Renal cortex interstitium (tissue), 15 donors: Measurements from ENCODE around the gene CARF. TPM values are rescaled to one million over a fixed set of nuclear protein-coding genes. Genes with fewer than 3 reads are reported as not detected.
"Not testable (repeated sequence)": the region's sequence is repeated elsewhere in the genome, so short reads cannot be mapped to it uniquely, and the experiment has no call there.

ENCODE experiments used
- DNase-seq, 11 donors: peaks; one replicate each; pipeline ENCODE4 v3.0.0-alpha.2; 2013; ENCODE audit warnings: low read depth in 9 of 11, low spot score in 4 of 11; ENCODE audit errors: extremely low read depth in 1 of 11
- long read RNA-seq, 16 experiments: transcript quantifications; one replicate each; lab custom pipeline, GENCODE V29; 2026
- polyA plus RNA-seq, 3 donors: library from polyadenylated mRNA; unstranded; fragments of 120-200 nt; gene quantifications; one replicate each; pipeline ENCODE4 v1.2.1, GENCODE V29; 2013; ENCODE audit not compliant: insufficient read length in 3 of 3

CARF gene, protein sequence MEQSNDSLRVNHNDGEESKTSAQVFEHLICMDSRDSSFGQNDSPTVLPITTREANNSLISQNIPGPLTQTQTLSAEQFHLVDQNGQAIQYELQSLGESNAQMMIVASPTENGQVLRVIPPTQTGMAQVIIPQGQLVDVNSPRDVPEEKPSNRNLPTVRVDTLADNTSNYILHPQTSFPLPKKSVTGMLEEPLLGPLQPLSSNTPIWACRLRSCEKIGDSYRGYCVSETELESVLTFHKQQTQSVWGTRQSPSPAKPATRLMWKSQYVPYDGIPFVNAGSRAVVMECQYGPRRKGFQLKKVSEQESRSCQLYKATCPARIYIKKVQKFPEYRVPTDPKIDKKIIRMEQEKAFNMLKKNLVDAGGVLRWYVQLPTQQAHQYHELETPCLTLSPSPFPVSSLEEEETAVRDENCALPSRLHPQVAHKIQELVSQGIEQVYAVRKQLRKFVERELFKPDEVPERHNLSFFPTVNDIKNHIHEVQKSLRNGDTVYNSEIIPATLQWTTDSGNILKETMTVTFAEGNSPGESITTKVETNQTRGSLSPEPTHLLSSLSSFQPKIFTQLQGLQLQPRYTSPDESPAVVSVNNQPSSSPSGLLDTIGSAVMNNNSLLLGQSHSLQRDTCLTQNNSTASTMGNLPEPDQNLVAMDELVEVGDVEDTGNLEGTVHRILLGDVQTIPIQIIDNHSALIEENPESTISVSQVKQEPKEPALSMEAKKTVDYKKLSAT
- 10 to 100 TPM; 11.5 to 19.9 (median 15.8) TPM for polyA plus RNA-seq
- long read RNA-seq, donor 1: 0 reads
- long read RNA-seq, donor 2: 0 reads
- long read RNA-seq, donor 3: 0 reads
- long read RNA-seq, donor 4, partial matches to known transcripts: 0 of 2 reads
- long read RNA-seq, donor 4, other reads (novel, unspliced or antisense): 0 of 2 reads
- long read RNA-seq, donor 5: 0 reads
- long read RNA-seq, donor 6: 0 reads
- long read RNA-seq, donor 7: 0 reads
- long read RNA-seq, donor 8, partial matches to known transcripts: 13 of 15 reads
- long read RNA-seq, donor 8, other reads (novel, unspliced or antisense): 0 of 15 reads
- long read RNA-seq, donor 9: 0 reads
- long read RNA-seq, donor 10, full-length matches to known transcripts: 1 of 1 reads
- long read RNA-seq, donor 10, partial matches to known transcripts: 0 of 1 reads
- long read RNA-seq, donor 10, other reads (novel, unspliced or antisense): 0 of 1 reads
- long read RNA-seq, donor 11: 0 reads
- long read RNA-seq, donor 12, partial matches to known transcripts: 0 of 1 reads
- long read RNA-seq, donor 12, other reads (novel, unspliced or antisense): 0 of 1 reads
- long read RNA-seq, donor 13: 0 reads
- long read RNA-seq, donor 14: 0 reads
- long read RNA-seq, donor 15: 0 reads
- long read RNA-seq, donor 16, partial matches to known transcripts: 0 of 1 reads
- long read RNA-seq, donor 16, other reads (novel, unspliced or antisense): 0 of 1 reads

DNA sequence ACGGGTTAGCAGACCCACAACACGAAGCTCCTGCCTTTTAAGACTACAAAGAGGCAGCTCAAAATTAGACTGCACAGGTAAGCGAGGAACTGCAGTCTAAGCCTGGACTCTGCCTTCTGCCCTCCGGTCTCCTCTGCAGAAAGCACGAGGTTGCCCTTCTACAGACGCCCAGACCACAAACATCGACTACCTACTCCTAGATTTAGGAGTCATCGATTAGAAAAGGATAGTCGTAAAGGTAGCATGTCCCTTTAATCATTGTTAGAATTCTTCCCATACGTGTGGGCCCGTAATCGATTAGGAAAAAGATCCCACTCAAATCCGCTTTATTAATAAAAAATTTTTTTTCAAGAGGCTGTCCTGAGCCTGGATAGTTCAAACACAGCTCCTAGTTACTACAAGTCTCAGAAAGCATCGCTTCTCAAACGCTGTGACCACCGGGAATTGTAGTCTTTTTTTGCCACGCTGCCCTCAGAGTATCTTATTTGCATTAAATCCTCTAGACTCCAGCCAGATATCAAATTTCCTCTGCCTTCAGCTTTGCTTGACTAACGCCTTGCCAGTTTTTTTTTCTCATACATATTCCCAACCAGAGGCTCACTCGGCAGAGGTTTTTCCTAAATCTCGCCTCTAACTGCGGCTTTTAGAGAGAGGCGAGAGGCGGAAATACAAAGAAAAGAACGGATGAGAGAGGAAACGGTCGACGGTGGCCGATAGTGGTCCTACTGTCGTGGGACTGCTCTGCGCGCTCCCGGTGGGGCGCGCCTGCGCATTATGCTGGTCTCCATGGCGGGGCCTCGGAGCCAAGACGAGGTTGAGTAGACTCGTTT lies at the start of gene CARF, which contains the start of gene WDR12:
CARF (plus strand) TSS at position 764 of the 830 bp plus-strand sequence. CDS start 29,628 bp downstream, outside the sequence.
WDR12 (minus strand) TSS at position 162 of the 830 bp plus-strand sequence. CDS start 197 bp downstream, outside the sequence.
- peak; percentile 90 to 99 (median 94) for DNase-seq

DNA sequence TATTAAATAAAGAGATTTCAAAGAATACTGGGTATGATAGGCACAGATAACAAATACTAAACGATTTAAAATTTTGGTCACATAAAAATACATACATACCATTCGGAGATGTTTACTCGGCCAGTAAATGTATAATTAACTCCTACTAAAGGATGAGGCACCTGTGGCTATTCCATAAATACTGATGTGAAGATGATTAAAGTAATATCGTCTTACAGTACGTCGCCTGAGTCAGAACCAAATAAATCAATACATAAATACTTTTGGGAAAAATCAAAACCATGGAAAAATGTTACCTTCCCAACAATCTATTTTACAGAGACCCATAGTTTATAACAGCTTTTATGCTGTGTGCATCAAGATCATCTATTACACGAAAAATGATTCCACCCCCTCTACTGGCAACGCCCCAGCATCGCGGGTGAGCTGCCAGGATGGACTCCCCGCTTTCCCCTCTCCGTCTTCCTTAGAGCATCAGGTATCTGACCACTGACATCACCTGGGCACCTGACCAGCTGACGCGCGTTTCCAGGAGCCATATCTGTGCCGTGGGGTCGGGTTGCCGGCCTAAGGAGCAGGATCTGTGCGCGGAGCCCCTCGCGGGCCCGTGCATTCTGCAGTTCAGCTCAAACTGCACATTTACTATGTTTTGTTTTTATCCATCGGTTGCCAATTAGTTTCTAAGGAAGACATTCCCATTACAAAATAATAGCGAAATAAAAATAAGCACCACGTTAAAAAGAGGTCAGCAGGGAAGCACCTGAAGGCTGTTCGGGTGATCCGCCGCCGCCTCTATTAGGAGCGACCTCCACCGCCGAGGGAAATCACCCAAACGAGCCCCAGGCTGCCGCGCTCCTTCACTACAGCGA lies 41.4 kb upstream of the CARF start:
- DNase-seq: peak; percentile 36 to 80 (median 71)

DNA sequence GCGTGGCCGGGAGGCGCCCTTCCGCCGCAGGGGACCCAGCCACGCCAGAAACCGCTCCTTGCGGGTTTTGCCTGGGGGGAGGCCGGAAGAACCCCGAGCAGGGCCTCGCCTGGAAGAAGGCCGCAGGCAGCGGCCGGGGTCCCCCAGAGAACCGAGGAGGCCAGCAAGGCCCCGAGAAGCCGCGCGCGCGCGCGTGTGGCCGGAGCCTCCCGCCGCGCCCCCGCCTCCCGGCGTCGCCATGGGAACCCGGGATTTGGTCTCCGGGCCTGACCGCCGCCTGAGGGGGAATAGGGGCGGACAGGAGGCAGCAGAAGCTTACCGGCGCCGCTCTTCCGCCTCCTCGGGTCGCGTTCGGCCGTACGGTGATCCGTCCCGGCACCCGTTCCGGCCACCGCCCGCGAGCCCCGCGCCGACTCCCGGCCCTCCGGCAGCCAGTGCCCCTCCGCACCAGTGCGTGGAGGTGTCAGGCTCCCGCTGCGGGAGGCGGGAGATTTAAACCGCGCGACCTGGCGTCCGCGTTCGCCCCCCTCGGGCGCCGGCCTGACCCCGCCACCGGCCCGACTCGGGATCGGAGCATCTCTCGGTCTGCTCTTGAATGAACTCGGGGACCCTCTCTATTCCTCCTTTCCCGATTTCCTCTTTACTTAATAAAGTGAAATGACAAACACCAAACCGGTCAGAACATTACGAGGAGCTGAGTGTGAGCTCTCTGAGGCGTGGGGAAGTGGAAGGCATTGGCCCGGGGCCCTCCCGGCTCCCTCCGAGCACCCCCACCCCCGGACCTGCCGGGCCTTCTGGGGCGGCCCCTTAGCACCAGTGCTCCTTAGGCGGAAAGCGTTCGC lies 40.6 kb upstream of the CARF start, which contains the start of gene ICA1L:
ICA1L (minus strand) TSS at position 467 of the 842 bp plus-strand sequence. CDS start 42,757 bp downstream, outside the sequence.
- peak; percentile 50 to 84 (median 67) for DNase-seq

DNA sequence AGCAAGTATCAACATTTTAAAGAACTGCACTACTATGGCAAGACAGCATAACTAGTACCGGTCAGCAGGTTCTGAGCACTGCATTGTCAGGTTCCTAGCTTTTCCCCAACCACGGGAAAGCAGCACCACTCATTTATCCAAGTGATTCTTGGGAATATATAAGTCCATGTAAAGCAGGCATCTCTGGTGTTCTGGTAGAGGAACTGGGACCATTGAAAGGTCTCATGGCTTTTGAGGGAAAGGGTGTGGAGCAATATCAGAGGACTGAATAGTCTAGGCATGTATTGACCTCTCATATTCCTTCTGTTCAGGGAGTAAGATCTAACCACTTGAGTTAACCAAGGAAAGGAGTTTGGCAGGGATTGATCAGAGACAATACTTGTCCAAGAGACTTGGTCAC lies 34.4 kb upstream of the CARF start:
- no peak for DNase-seq

DNA sequence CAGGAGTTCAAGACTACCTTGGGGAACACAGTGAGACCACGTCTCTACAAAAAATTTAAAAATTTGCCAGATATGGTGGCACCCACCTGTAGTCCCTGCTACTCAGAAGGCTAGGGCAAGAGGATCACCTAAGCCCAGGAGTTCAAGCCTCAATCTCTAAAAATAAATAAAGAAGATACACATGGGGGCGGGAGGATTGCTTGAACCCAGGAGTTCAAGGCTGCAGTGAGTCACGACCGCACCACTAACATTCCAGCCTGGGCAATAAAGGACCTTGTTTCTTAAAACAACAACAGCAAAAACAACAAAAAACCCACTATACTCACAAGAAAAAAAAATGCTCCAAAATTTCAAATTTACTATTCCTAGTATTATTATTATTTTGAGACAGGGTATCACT lies 30.5 kb upstream of the CARF start:
- no peak for DNase-seq

DNA sequence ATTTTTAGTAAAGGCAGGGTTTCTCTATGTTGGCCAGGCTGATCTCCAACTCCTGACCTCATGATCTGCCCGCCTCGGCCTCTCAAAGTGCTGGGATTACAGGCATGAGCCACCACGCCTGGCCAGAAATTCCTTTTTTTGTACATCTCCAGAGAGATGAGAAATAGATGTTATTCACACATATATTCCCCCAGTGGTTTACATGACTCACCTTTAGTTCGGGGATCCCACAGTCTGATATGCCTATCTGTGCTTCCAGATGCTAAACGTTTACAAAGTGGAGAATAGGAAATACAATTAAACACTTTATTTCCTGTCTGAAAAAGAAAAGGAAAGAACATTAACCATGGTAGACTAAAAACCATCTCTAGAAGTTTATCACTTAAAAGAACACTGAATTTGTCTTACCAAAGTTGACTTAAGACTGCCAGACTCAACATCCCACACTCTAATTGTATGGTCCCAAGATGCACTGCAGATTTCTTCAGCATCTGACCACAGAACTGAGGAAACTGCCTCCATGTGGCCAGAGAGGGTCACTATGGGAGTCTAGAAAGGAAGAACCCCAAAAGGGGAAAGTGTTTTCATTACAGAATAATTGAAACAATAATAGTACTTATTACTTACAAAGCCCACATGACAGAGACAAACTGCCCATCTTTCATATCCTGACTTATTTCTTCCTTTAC lies 27.9 kb upstream of the CARF start:
- no peak for DNase-seq

DNA sequence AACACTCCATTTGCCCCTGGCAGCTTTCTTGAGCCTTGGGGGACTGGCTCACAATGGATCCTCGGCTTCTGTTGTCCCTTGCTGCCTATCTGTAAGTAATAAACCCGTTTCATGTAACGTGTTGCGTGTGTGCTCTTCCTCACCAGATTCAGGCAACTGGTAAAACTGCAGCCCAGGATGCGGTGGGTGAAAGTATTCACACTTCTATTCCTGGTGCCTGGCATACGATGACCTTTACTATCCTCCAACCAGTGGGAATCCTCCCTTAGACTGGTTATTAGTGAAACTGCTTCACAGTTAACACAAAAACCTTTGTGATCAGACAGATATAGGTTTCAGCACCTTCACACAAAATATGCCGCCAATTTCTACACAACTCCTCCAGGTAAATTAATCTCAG lies 26.9 kb upstream of the CARF start:
- DNase-seq: no peak

DNA sequence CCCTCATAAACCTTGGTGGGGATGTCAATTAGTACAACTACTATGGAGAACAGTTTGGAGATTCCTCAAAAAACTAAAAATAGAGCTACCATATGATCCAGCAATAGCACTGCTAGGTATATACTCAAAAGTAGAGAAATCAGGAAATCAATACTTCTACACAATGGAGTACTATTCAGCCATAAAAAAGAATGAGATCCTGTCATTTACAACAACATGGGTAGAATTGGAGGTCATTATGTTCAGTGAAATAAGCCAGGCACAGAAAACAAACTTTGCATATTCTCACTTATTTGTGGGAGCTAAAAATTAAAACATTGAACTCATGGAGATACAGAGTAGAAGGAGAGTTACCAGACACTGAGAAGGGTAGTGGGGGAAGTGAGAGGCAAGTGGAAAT lies 6.6 kb upstream of the CARF start:
- DNase-seq: not testable (repeated sequence)

DNA sequence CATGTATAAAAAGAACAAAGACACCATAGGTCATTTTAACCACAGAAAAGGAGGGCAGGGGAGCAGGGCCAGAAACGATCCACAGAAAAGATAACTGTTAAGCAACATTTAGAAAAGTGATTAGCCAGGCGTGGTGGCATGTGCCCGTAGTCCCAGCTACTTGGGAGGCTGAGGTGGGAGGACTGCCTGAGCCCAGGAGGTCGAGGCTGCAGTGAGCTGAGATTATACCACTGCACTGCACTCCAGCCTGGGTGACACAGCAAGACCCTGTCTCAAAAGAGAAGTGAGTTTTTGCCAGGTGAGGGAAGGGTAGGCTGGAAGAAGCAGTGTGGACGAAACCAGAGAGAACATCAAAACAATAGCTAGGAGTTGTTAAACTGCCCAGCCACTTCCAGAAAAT lies 3.9 kb upstream of the CARF start:
- DNase-seq: no peak

DNA sequence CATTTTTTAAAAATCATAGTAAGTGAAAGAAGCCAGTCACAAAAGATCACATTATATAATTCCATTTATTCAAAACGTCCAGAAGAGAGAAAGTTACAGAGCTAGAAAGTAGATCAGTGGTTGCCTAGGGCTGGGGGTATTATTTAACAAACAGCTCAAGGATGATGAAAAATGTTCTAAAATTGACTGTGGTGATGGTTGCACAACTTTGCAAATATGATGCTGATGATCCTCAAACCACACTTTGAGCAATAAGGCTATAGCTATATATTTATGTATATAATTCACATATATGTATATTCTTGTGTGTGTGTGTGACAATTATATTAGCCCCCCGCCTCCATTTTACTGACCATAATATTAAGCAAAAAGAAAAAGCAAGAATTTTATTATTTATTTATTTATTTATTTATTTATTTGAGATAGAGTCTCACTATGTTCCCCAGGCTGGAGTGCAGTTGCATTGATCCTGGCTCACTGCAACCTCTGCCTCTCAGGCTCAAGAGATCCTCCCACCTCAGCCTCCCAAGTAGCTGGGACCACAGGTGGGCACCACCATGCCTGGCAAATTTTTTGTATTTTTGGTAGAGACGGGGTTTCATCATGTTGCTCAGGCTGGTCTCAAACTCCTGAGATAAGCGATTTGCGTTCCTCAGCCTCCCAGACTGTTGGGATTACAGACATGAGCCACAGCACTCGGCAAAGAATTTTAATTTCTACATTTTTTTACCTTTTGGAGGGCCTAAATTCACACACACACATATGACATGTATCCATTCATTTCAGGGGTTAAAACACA lies 2.5 kb upstream of the CARF start:
- no peak for DNase-seq

DNA sequence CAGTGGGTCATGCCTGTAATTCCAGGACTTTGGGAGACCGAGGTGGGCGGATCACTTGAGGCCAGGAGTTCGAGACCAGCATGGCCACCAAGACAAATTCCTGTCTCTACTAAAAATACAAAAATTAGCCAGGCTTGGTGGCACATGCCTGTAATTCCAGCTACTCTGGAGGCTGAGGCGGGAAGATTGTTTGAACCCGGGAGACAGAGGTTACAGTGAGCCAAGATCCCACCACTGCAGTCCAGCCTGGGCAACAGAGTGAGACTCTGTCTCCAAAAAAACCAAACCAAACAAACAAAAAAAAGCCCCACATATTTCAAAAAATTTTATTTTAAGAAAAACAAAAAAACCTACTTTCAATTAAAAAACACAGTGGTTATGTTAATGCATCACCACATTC lies 1.8 kb upstream of the CARF start:
- not testable (repeated sequence) for DNase-seq

DNA sequence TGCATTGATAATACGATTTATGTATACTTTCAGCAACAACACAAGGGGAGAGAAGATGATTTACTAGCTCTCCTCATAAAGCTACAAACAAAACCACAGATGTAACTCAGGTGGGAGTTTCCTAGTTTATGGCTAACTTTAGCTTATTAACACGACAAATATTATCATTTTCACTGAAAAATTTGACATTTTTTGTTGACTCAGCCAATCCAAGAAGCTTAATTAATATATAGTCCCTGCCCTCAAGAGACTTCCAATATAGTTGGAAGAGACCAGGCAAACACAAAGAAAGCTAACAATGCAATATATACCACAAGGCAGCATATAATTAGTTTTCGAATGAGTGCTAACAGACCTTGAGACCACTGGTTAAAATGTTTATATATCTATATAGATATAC lies 1.4 kb upstream of the CARF start:
- DNase-seq: no peak

DNA sequence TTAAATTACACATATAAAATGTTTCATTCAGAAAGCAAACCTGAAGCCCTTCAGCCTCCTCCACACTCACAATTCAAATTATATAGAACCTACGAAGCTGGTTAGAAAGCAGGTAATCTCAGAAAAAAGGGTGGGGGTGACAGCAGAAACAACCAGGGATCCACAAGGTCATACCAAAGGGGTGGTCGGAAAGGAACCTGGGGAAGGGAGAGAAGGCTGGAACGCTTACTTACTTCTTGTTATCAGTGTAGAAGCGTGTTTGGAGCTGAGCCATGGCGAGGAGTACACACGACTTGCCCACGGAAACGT lies 918 bp upstream of the CARF start:
- DNase-seq: peak in 2 of 11 donors; percentile 12 to 33

DNA sequence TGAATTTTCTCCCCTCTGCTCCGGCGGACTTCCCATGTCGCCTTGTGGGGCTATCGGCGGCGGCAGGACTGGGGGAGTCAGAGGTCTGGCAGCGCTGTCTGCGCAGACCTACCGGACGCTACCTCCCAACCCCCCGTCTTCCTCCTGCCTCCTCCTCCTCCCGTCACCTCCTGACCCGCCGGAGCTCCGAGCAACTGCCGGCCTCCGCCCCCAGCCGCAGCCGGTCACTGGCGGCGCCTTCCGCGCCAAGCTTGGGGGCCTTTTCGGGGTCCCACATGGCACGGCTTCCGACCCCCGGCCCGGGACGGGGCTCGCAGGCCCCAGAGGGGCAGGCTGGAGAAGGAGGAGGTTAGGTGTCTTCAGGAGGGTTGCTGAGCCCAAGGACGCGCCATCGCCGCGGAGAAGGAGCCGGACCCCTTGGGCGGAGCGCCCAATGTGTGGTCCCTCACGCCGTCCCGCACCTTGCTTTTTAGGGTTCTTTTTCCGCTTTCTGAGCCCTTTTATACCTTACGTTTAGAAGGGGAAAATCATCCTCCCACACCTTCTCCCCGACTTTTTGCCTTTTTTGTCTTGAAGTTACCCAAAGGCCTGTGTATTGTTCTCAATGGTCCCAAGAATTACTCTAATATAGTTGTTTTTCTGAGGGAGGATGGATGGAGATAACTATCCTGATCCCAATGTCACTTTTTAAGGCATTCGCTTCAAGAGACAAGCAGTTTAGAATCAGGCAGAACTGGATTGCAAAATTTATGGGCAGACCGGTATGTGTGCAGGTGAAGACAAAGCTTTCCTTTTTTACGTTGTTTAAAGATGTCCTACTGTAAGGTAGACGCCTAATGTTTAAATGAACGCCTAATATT lies 497 bp downstream of the CARF start:
- DNase-seq: peak in 1 of 11 donors; percentile 13
